KMS-11 (cell line): ENCODE measurements around the gene DNMT3L.

ENCODE experiments used
- H2AFZ ChIP-seq: fragments of 200-600 bp; sonication (generic); 2 replicates; pipeline ENCODE4 v1.6.1; 2016; ENCODE audit warnings: antibody characterized with exemption, mixed run types, low read depth
- H3K27ac ChIP-seq: fragments of 200-600 bp; sonication (generic); 2 replicates; pipeline ENCODE4 v1.6.1; 2016; ENCODE audit warnings: mild to moderate bottlenecking, mixed run types
- H3K27me3 ChIP-seq: fragments of 200-600 bp; sonication (generic); 2 replicates; pipeline ENCODE4 v1.6.1; 2017; ENCODE audit warnings: mild to moderate bottlenecking, low read depth, mixed run types, moderate library complexity; ENCODE audit not compliant: insufficient read depth
- H3K36me3 ChIP-seq: fragments of 200-600 bp; sonication (generic); 2 replicates; pipeline ENCODE4 v1.6.1; 2017; ENCODE audit warnings: mild to moderate bottlenecking, mixed run types; ENCODE audit not compliant: insufficient read depth
- H3K4me1 ChIP-seq: fragments of 200-600 bp; sonication (generic); 2 replicates; pipeline ENCODE4 v1.6.1; 2016; ENCODE audit warnings: mild to moderate bottlenecking, low read depth, mixed run types; ENCODE audit not compliant: poor library complexity, severe bottlenecking
- H3K4me2 ChIP-seq: fragments of 200-600 bp; sonication (generic); 2 replicates; pipeline ENCODE4 v1.7.0; 2016; ENCODE audit warnings: mild to moderate bottlenecking, mixed run types
- H3K4me3 ChIP-seq: fragments of 200-600 bp; sonication (generic); IDR thresholded peaks from 2 replicates; pipeline ENCODE4 v1.6.1; 2017; ENCODE audit warnings: low read depth, low read length, mixed read lengths; ENCODE audit not compliant: insufficient read depth
- H3K79me2 ChIP-seq: fragments of 200-600 bp; sonication (generic); 2 replicates; pipeline ENCODE4 v1.6.1; 2016; ENCODE audit warnings: low read depth, mixed run types; ENCODE audit not compliant: insufficient read depth
- H3K9ac ChIP-seq: fragments of 200-600 bp; sonication (generic); 2 replicates; pipeline ENCODE4 v1.6.1; 2016; ENCODE audit warnings: mild to moderate bottlenecking, mixed run types
- H4K20me1 ChIP-seq: fragments of 200-600 bp; sonication (generic); 2 replicates; pipeline ENCODE4 v1.6.1; 2016; ENCODE audit warnings: mild to moderate bottlenecking, mixed run types; ENCODE audit not compliant: insufficient read depth
- CTCF ChIP-seq: fragments of 200-600 bp; sonication (generic); conservative IDR thresholded peaks from 2 replicates; pipeline ENCODE4 v1.6.1; 2017; ENCODE audit warnings: low read depth, mild to moderate bottlenecking, antibody characterized with exemption, low read length, moderate library complexity, mixed read lengths

Gene DNMT3L

GRCh38 chr21:44299085-44299457 is 37.4 kb upstream of the DNMT3L start:
- H3K4me1 ChIP-seq, result peaks cover 52% of the 10 kb centered on the region

GRCh38 chr21:44298301-44298700 is 36.6 kb upstream of the DNMT3L start:
- H2AFZ ChIP-seq, result peak overlapping the region; percentile 48; the same call in 1 of the 2 replicates
- no peaks in the 10 kb centered on the region for H3K36me3 ChIP-seq
- no peaks in the 10 kb centered on the region for H3K27me3 ChIP-seq
- H3K79me2 ChIP-seq, result peaks cover 30% of the 10 kb centered on the region
- peak overlapping the region; percentile 29; the same call in 1 of the 2 replicates for H3K9ac ChIP-seq
- no peak overlapping the region for H3K4me3 ChIP-seq
- peak overlapping the region; percentile 40 for H3K4me2 ChIP-seq
- H3K27ac ChIP-seq, result peak overlapping the region; percentile 88
- TF ChIP-seq CTCF, result peak; percentile 4; the same call in 1 of the 2 replicates
- peaks cover 52% of the 10 kb centered on the region for H3K4me1 ChIP-seq
- no peaks in the 10 kb centered on the region for H4K20me1 ChIP-seq

More at GRCh38 chr21:44299085-44299457, 37.4 kb upstream of the DNMT3L start:
- H3K4me3 ChIP-seq, result no peak overlapping the region
- TF ChIP-seq CTCF, result no peak
- H2AFZ ChIP-seq, result peak overlapping the region; percentile 48; the same call in 1 of the 2 replicates
- H3K4me2 ChIP-seq, result peak overlapping the region; percentile 86
- peaks cover 37% of the 10 kb centered on the region for H3K79me2 ChIP-seq
- H3K36me3 ChIP-seq, result no peaks in the 10 kb centered on the region
- H4K20me1 ChIP-seq, result no peaks in the 10 kb centered on the region
- H3K9ac ChIP-seq, result peak overlapping the region; percentile 77
- no peaks in the 10 kb centered on the region for H3K27me3 ChIP-seq
- H3K27ac ChIP-seq, result peak overlapping the region; percentile 88

- peak overlapping the region; percentile 88 for H3K27ac ChIP-seq
- H3K4me1 ChIP-seq, result peaks cover 52% of the 10 kb centered on the region
- TF ChIP-seq CTCF, result peak; percentile 81
- H3K4me3 ChIP-seq, result no peak overlapping the region
- no peaks in the 10 kb centered on the region for H3K36me3 ChIP-seq
- H3K4me2 ChIP-seq, result peak overlapping the region; percentile 40
- H3K9ac ChIP-seq, result peak overlapping the region; percentile 29; the same call in 1 of the 2 replicates
- H3K27me3 ChIP-seq, result peaks cover 3% of the 10 kb centered on the region; the same call in 1 of the 2 replicates
- H3K79me2 ChIP-seq, result peaks cover 25% of the 10 kb centered on the region
- peak overlapping the region; percentile 48; the same call in 1 of the 2 replicates for H2AFZ ChIP-seq
- H4K20me1 ChIP-seq, result no peaks in the 10 kb centered on the region
Observed at GRCh38 chr21:44297525-44298290, 36.0 kb upstream of the DNMT3L start.

- TF ChIP-seq CTCF, result no peak
- Histone ChIP-seq H3K9ac (no peak overlapping the region), H3K4me3 (no peak overlapping the region), H3K4me2 (no peak overlapping the region), H3K27me3 (peaks cover 9% of the 10 kb centered on the region; the same call in 1 of the 2 replicates), H2AFZ (no peak overlapping the region), H3K36me3 (no peaks in the 10 kb centered on the region), H3K4me1 (peaks cover 48% of the 10 kb centered on the region), H3K79me2 (peaks cover 17% of the 10 kb centered on the region), H3K27ac (no peak overlapping the region), H4K20me1 (no peaks in the 10 kb centered on the region)
Observed at GRCh38 chr21:44296916-44297315, 35.2 kb upstream of the DNMT3L start.
